ENCODE measurements around the gene PRKCSH.
"Not testable (repeated sequence)": the region's sequence is repeated elsewhere in the genome, so short reads cannot be mapped to it uniquely, and the experiment has no call there.

GRCh38 chr19:11433526-11433925, 1.9 kb upstream of the PRKCSH start:
- not testable (repeated sequence) for TF ChIP-seq CTCF (conservative IDR thresholded peaks at IDR 0.05; ENCODE audit: low read length); EZH2phosphoT487 (IDR thresholded peaks at IDR 0.05; ENCODE audit: borderline replicate concordance)

Data from Loucy (cell line).